Type B pancreatic cell (in vitro differentiated cells): Measurements from ENCODE around the gene PPP1R16B. TPM values are rescaled to one million over a fixed set of nuclear protein-coding genes. Genes with fewer than 3 reads are reported as not detected.

Source experiments
- DNase-seq: peaks from one replicate; pipeline ENCODE4 v3.0.0; 2021; ENCODE audit warnings: mixed read lengths; ENCODE audit not compliant: unreplicated experiment; ENCODE audit errors: extremely low spot score
- H3K27ac Mint-ChIP-seq: 2 replicates; pipeline ENCODE4 v1.8.0; 2021; ENCODE audit warnings: mild to moderate bottlenecking, mixed read lengths
- H3K27me3 Mint-ChIP-seq: 2 replicates; pipeline ENCODE4 v1.8.0; 2021; ENCODE audit warnings: mixed read lengths
- H3K36me3 Mint-ChIP-seq: 2 replicates; pipeline ENCODE4 v1.8.0; 2021; ENCODE audit warnings: mixed read lengths
- H3K4me1 Mint-ChIP-seq: one replicate; pipeline ENCODE4 v1.8.0; 2021; ENCODE audit warnings: mixed read lengths; ENCODE audit not compliant: unreplicated experiment
- H3K4me3 Mint-ChIP-seq: 2 replicates; pipeline ENCODE4 v1.8.0; 2021; ENCODE audit warnings: mild to moderate bottlenecking, mixed read lengths
- H3K9me3 Mint-ChIP-seq: 2 replicates; pipeline ENCODE4 v1.8.0; 2021; ENCODE audit warnings: mixed read lengths
- long read RNA-seq: library from polyadenylated mRNA; unstranded; transcript quantifications from one replicate; pipeline ENCODE4 v2.0.0, GENCODE V29; 2020
- total RNA-seq: library from RNA; stranded (reverse); gene quantifications from 2 replicates; pipeline ENCODE4 v1.2.1, GENCODE V29; 2021; ENCODE audit warnings: low replicate concordance
- TF ChIP-seq, protein P1 (sequence below): fragments of 200-600 bp; sonication (generic); conservative IDR thresholded peaks from 2 replicates; pipeline ENCODE4 v1.5.0; 2021; ENCODE audit warnings: antibody characterized with exemption, mild to moderate bottlenecking

Gene PPP1R16B
- 0.31 TPM in 1 of 2 replicates, not detected in the other for total RNA-seq
- long read RNA-seq = 0 reads

DNA sequence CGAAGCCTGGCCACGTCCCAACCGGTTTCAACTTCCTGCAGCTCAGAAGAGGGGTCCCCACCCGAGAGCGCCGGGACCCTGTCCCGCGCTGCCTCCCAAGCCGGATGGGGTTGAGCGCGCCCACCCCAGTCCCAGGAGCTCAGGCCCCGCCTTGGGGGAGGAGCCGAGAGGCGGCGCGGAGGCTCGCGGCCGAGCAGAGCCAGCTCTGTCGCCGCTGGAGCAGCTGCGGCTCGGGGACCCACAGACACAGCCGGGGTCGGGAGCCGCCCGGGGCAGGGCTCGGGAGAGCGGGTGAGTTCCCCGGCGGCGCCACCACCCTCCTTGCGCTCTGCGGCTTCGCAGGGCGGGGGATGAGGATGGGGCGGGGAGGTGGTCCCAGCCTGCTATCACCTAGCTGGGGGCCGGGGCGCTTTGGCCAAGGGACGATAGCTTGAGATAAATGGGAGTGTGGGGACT, at the start of gene PPP1R16B:
TSS of gene PPP1R16B (plus strand) at position 196 of the 456 bp plus-strand sequence. CDS start 30,229 bp downstream, outside the sequence.
- Mint-ChIP-seq H3K36me3 (no peaks in the 10 kb centered on the region), H3K4me3 (peak within 1 kb of the TSS; percentile 84), H3K27me3 (peaks cover 61% of the 10 kb centered on the region), H3K4me1 (no peaks in the 10 kb centered on the region), H3K9me3 (no peaks in the 10 kb centered on the region), H3K27ac (no peak within 1 kb of the TSS)
- peak; percentile 74 for DNase-seq
- TF ChIP-seq, protein P1, sequence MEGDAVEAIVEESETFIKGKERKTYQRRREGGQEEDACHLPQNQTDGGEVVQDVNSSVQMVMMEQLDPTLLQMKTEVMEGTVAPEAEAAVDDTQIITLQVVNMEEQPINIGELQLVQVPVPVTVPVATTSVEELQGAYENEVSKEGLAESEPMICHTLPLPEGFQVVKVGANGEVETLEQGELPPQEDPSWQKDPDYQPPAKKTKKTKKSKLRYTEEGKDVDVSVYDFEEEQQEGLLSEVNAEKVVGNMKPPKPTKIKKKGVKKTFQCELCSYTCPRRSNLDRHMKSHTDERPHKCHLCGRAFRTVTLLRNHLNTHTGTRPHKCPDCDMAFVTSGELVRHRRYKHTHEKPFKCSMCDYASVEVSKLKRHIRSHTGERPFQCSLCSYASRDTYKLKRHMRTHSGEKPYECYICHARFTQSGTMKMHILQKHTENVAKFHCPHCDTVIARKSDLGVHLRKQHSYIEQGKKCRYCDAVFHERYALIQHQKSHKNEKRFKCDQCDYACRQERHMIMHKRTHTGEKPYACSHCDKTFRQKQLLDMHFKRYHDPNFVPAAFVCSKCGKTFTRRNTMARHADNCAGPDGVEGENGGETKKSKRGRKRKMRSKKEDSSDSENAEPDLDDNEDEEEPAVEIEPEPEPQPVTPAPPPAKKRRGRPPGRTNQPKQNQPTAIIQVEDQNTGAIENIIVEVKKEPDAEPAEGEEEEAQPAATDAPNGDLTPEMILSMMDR = no peak

DNA sequence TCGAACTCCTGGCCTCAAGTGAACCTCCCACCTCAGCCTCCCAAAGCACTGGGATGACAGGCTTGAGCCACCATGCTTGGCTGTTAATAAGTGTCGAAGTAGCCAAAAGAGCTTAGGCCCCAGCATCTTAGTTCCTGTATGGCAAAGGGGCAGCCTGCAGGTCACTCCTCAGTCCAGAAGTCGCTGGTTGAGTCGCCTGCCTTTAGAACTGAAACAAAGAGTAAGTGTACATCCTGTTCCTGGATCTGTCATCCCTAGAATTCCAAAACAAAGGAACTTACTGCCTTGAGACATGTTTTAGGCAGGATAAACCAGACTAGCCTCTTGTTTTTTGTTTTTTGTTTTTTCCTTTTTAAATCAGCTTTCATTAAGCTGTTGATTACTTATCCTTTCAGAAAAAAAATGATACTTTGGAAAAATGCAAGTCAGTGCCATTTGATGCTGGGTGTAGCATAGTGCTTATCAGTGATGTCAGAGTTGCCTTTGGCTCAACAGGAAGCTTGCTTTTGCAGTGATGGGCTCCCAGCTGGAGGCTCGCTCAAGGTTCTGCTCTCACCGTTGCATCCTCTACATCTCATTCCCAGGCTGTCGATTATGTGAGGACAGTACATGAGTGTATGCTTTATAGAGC, 48.2 kb upstream of the PPP1R16B start:
- no peaks in the 10 kb centered on the region for H3K4me1 Mint-ChIP-seq
- H3K27ac Mint-ChIP-seq = no peak overlapping the region
- no peaks in the 10 kb centered on the region for H3K9me3 Mint-ChIP-seq
- H3K4me3 Mint-ChIP-seq = no peak overlapping the region
- H3K27me3 Mint-ChIP-seq = no peaks in the 10 kb centered on the region
- DNase-seq = no peak
- TF ChIP-seq, protein P1 = no peak
- H3K36me3 Mint-ChIP-seq = peaks cover 30% of the 10 kb centered on the region

DNA sequence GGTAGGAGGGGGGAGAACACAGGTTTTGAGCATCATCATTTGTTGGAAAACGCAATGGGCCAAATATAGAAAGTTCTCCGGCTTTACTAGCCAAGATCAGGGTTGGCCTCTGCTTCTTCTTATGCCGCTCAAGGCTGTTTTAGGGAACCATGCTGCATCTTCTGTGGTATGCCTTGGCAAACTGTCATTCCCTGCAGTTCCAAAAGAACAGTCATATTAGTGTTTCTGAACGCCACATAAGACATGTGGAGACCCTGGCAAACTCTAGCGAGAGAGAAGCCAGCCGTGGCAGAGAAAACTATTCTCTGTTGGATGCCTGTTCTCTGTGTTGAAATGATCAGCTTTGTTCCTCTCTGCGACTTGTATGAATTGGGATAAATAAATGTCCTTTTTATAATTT, 46.4 kb upstream of the PPP1R16B start:
- H3K27ac Mint-ChIP-seq = no peak overlapping the region
- peaks cover 34% of the 10 kb centered on the region for H3K36me3 Mint-ChIP-seq
- H3K27me3 Mint-ChIP-seq = no peaks in the 10 kb centered on the region

DNA sequence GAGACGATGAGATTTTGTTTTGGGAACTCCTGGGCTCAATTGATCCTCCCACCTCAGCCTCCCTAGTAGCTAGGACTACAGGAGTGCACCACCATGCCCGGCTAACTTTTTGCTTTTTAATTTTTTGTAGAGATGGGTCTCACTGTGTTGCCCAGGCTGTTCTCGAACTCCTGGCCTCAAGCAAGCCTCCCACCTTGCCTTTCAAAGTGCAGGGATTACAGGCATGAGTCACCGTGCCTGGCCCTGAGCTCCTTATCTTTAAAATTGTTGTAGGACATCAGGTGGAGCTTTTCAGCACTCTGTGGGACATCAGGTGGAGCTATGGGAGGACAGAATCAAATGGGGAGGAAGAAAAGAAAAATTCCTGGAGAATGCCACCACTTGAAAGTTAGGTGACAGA, 44.5 kb upstream of the PPP1R16B start:
- Mint-ChIP-seq H3K4me3 (no peak overlapping the region), H3K4me1 (no peaks in the 10 kb centered on the region), H3K36me3 (peaks cover 28% of the 10 kb centered on the region), H3K27me3 (no peaks in the 10 kb centered on the region), H3K9me3 (no peaks in the 10 kb centered on the region), H3K27ac (no peak overlapping the region)
- TF ChIP-seq, protein P1 = no peak
- no peak for DNase-seq

More for the DNA sequence above, 46.4 kb upstream of the PPP1R16B start:
- no peak for DNase-seq
- no peak overlapping the region for H3K4me3 Mint-ChIP-seq
- TF ChIP-seq, protein P1 = no peak
- H3K4me1 Mint-ChIP-seq = no peaks in the 10 kb centered on the region
- no peaks in the 10 kb centered on the region for H3K9me3 Mint-ChIP-seq

DNA sequence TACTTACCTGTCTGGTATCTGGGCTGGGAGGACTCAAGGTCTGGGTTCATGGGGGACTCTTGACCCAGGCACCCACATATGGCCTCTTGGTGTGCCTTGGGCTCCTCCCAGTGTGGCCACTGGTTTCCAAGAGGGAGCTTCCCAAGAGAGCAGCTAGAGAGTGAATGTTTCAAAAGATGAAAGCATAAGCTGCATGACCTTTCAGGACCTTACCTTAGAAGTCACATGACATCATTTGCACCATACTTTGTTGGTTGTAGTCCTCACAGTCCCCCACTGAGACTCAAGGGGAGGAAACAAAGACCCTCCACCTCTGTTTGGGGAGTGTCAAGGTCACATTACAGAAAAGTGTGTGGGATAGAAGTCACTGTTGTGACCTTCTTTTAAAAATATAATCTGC, 43.3 kb upstream of the PPP1R16B start:
- TF ChIP-seq, protein P1 = no peak
- no peak overlapping the region for H3K4me3 Mint-ChIP-seq
- peaks cover 24% of the 10 kb centered on the region for H3K36me3 Mint-ChIP-seq
- no peaks in the 10 kb centered on the region for H3K9me3 Mint-ChIP-seq
- H3K4me1 Mint-ChIP-seq = no peaks in the 10 kb centered on the region
- no peaks in the 10 kb centered on the region for H3K27me3 Mint-ChIP-seq
- H3K27ac Mint-ChIP-seq = no peak overlapping the region
- no peak for DNase-seq
